ENCODE measurements around the gene WNT16. TPM values are rescaled to one million over a fixed set of nuclear protein-coding genes. Genes with fewer than 3 reads are reported as not detected.
A peak's percentile ranks its signal among the peaks of the same experiment; 100 is the strongest.

The WNT16 gene
- total RNA-seq, 2 donors from 2014 or later: not detected

DNA sequence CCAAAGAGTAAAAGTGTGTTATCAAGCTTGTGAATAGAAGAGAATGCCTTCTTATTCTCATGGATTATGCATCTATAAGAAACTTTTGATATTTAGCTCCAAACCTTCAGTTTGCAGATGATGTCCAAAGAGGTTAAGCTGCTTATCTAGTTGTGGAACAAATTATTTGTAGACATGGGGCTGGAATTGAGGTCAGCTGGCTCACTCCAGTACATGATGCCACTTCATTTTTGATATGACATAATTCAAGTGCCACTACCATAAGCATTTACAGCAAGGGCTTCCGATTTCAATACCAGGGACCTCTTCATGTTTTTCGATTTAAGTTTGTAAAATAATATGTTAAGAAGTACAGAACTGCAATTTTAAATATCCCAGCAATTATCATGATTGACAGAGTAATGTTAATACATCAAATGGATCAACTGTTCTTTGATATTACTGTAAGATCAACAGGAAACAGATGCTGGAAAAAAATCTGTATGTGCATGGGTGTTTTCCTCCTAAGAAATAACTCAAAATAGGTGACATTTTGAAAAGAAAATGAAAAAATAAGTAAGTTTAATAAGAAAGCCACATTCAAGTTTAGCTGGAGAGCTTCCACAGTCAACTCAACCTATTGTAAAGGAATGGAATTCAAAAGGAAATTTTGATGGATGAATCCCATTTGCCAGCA, 54.6 kb downstream of the WNT16 start:
- Histone ChIP-seq H3K9me3 (no peaks in the 10 kb centered on the region), H3K4me1 (peaks cover 48% of the 10 kb centered on the region), H3K27ac (peak overlapping the region; percentile 56 to 82 (median 74)), H3K36me3 (replicated peaks in 1 of 2; ENCODE audit: insufficient read depth in 1 of 2, low read depth in 2 of 2) (peaks cover 0 to under 1% of the 10 kb centered on the region in 2 donors), H3K4me3 (no peak overlapping the region), H3K27me3 (no peaks in the 10 kb centered on the region)
- intact Hi-C loops (cut with DNase I): no loop called here
- ATAC-seq (no peak), DNase-seq (no peak)
- WGBS, 2 donors: 65 to 95% methylated on average over 2 of the region's 2 CpGs
- no peak for TF ChIP-seq POLR2A (IDR thresholded peaks at IDR 0.05)

DNA sequence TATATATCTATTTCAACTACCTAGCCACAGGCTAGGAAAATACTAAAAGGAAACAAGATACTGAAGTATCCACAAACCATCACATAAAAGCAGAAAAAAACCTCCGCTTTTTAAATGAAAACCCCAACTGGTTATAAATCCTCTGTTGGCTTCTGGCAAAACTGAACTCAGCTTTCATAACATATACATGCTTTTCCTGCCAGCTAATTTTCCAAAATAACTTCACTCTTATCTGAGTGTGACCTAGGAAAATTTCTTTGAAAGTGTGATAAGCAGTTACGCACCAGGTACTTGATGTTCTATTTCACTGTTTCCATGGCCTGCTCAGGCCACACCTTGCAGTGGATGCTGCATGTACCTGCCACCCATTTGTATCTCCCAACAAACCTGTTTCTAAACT, 55.5 kb downstream of the WNT16 start:
- peak; percentile 52 to 76 (median 62) for DNase-seq
- TF ChIP-seq, protein P1, sequence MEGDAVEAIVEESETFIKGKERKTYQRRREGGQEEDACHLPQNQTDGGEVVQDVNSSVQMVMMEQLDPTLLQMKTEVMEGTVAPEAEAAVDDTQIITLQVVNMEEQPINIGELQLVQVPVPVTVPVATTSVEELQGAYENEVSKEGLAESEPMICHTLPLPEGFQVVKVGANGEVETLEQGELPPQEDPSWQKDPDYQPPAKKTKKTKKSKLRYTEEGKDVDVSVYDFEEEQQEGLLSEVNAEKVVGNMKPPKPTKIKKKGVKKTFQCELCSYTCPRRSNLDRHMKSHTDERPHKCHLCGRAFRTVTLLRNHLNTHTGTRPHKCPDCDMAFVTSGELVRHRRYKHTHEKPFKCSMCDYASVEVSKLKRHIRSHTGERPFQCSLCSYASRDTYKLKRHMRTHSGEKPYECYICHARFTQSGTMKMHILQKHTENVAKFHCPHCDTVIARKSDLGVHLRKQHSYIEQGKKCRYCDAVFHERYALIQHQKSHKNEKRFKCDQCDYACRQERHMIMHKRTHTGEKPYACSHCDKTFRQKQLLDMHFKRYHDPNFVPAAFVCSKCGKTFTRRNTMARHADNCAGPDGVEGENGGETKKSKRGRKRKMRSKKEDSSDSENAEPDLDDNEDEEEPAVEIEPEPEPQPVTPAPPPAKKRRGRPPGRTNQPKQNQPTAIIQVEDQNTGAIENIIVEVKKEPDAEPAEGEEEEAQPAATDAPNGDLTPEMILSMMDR (IDR thresholded peaks at IDR 0.05): no peak
- peak in 2 of 3 donors; percentile 37 to 42 for TF ChIP-seq POLR2A (IDR thresholded peaks at IDR 0.05)
- no peaks in the 10 kb centered on the region for H3K27me3 ChIP-seq
- 27 to 40% methylated on average over 2 of the region's 2 CpGs for WGBS, 2 donors
- H3K27ac ChIP-seq: peak overlapping the region; percentile 56 to 82 (median 74)
- ATAC-seq: peak; percentile 96
- peaks cover 55% of the 10 kb centered on the region for H3K4me1 ChIP-seq
- H3K9me3 ChIP-seq: no peaks in the 10 kb centered on the region
- no peak overlapping the region for H3K4me3 ChIP-seq
- intact Hi-C loops (cut with DNase I): no loop called here
- H3K36me3 ChIP-seq (replicated peaks in 1 of 2; ENCODE audit: insufficient read depth in 1 of 2, low read depth in 2 of 2): no peaks in the 10 kb centered on the region

DNA sequence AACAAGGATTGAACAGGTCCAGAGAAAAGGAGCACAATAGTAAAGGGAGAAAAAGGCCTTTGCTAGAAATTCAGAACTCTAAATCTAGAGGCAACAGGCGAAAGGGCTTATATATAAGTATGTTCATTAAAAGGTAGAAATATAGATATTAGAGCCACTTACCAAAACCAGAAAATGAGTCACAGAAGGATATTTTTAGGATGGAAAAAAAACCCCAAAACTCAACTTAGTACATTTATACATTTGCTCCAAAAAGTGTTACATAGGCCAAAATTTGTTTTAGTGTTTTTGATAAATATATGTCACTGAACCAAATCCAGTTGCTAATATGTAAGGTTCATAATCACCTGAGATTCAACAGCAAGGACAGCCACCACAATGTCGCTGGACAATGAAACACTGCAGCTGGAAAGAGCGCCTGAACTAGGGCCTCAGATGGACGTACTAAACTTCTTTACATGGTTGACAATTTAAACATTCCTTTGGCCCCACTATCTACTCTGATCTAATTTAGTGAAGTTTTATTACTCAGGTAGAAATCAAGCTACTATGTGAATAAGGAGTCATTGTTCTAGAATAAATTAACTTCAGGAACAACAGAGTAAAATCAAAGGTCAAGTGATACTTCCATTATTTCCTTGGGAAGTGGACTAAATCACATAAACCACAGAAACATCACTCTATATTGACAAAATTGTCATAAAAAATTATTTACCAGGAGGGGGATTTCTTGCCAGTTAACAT, 56.4 kb downstream of the WNT16 start:
- intact Hi-C loops (cut with DNase I): no loop called here
- no peaks in the 10 kb centered on the region for H3K36me3 ChIP-seq (replicated peaks in 1 of 2; ENCODE audit: insufficient read depth in 1 of 2, low read depth in 2 of 2)
- TF ChIP-seq, protein P1 (IDR thresholded peaks at IDR 0.05): no peak
- TF ChIP-seq POLR2A (IDR thresholded peaks at IDR 0.05): no peak
- ATAC-seq: no peak
- no peak for DNase-seq
- no peak overlapping the region for H3K4me3 ChIP-seq
- H3K27me3 ChIP-seq: no peaks in the 10 kb centered on the region
- WGBS, 2 donors: 72 to 74% methylated on average over 4 of the region's 4 CpGs
- peak overlapping the region in 3 of 4 donors; percentile 73 to 82 (median 75) for H3K27ac ChIP-seq
- peaks cover 56% of the 10 kb centered on the region for H3K4me1 ChIP-seq
- no peaks in the 10 kb centered on the region for H3K9me3 ChIP-seq

DNA sequence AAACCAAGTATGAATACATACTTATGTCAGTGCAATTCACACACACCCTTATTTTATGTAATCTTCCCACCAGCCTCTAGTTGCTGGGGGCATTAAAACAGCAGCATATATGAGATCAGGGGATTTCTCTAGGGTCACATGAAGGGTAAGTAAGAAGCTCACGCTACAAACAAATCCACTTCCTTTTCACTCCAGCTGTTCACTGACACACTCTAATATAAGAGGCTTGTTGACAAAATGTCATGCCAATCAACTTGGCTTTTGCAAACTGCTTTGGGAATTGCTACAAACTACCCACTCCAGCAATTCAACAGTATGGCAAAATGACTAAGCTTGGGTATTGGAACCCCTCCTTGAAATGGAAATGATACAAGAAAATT, 57.0 kb downstream of the WNT16 start:
- H3K27ac ChIP-seq: peak overlapping the region in 3 of 4 donors; percentile 73 to 82 (median 75)
- TF ChIP-seq, protein P1 (IDR thresholded peaks at IDR 0.05): no peak
- no peak for TF ChIP-seq POLR2A (IDR thresholded peaks at IDR 0.05)
- intact Hi-C loops (cut with DNase I): no loop called here
- no peaks in the 10 kb centered on the region for H3K9me3 ChIP-seq
- 17 to 24% methylated on average over 1 of the region's 1 CpG for WGBS, 2 donors
- DNase-seq: peak in 1 of 4 donors; percentile 49
- peak; percentile 66 for ATAC-seq
- no peaks in the 10 kb centered on the region for H3K27me3 ChIP-seq
- peaks cover 58% of the 10 kb centered on the region for H3K4me1 ChIP-seq
- H3K36me3 ChIP-seq (replicated peaks in 1 of 2; ENCODE audit: insufficient read depth in 1 of 2, low read depth in 2 of 2): no peaks in the 10 kb centered on the region
- no peak overlapping the region for H3K4me3 ChIP-seq

DNA sequence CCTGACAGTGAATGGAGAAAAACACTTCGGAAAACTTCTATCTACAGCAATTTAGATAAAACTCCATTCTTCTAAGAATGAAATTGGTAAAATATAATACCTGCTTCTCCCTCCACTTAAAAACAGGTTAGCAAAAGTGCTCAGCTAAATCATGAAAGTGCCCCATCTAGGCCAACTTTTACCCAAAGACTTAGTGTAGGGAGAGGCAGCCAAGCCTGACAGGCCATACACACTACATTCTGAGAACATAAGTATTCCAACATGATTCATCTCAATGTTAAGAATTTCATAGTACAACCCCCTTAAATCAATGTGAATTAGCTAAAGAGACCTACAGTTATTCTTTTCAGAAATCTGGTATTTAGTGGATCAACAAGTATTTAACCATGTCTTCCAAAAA, 60.1 kb downstream of the WNT16 start:
- ATAC-seq: no peak
- Histone ChIP-seq H3K9me3 (no peaks in the 10 kb centered on the region), H3K36me3 (replicated peaks in 1 of 2; ENCODE audit: insufficient read depth in 1 of 2, low read depth in 2 of 2) (no peaks in the 10 kb centered on the region), H3K4me1 (peaks cover 60% of the 10 kb centered on the region), H3K27me3 (no peaks in the 10 kb centered on the region), H3K4me3 (no peak overlapping the region), H3K27ac (no peak overlapping the region)
- TF ChIP-seq, protein P1 (IDR thresholded peaks at IDR 0.05): no peak
- TF ChIP-seq POLR2A (IDR thresholded peaks at IDR 0.05): no peak
- no peak for DNase-seq
- WGBS, 2 donors: 45 to 61% methylated on average over 1 of the region's 1 CpG
- intact Hi-C loops (cut with DNase I): no loop called here
